ENCODE results near the gene ATP6V0B.

DNA sequence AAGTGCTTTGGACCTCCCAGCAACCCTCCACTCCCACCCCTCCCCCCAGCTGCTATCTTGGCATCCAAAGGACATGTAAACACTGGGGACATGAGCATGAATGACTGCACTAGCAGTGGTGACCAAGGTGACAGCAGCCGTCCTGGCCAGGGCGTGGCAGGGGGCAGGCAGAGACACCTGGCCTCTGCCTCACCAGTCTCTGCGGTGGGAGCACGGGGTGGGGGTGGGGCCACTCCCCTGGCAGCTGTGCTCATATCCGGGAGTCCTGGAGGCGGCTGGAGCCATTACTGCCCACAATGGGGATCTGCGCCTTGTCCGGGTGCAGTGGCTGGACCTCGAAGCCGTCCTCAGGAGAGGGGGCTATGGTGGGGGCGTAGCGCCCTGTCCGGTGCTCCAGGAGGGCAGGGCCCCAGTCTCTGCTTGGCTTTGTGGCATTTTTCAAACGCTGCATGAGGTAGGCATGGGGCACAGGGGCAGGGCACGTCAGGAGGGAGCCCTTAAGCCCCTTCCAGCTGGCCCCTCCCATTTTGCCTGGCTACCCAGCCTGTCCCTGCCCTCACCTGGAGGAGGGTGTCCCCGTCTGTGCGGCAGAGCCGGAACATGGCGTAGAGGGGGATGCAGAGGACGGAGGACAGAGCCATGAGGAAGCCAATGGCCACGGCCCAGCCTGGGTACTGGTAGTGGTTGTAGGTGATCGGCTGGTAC lies 22.7 kb downstream of the ATP6V0B start:
- no peak for TF ChIP-seq EP300 (IDR thresholded peaks at IDR 0.05)
- TF ChIP-seq POLR2AphosphoS5 (IDR thresholded peaks at IDR 0.05), result no peak
- TF ChIP-seq, protein P1, sequence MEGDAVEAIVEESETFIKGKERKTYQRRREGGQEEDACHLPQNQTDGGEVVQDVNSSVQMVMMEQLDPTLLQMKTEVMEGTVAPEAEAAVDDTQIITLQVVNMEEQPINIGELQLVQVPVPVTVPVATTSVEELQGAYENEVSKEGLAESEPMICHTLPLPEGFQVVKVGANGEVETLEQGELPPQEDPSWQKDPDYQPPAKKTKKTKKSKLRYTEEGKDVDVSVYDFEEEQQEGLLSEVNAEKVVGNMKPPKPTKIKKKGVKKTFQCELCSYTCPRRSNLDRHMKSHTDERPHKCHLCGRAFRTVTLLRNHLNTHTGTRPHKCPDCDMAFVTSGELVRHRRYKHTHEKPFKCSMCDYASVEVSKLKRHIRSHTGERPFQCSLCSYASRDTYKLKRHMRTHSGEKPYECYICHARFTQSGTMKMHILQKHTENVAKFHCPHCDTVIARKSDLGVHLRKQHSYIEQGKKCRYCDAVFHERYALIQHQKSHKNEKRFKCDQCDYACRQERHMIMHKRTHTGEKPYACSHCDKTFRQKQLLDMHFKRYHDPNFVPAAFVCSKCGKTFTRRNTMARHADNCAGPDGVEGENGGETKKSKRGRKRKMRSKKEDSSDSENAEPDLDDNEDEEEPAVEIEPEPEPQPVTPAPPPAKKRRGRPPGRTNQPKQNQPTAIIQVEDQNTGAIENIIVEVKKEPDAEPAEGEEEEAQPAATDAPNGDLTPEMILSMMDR (IDR thresholded peaks at IDR 0.05), result no peak

Data from esophagus muscularis mucosa (tissue), 4 donors.